AG20443 (cell line): Measurements from ENCODE around the gene LIPC.
A peak's percentile ranks its signal among the peaks of the same experiment; 100 is the strongest.
"Not testable (repeated sequence)": the region's sequence is repeated elsewhere in the genome, so short reads cannot be mapped to it uniquely, and the experiment has no call there.

Source experiments
- DNase-seq: peaks from one replicate; pipeline ENCODE4 v3.0.0; 2012; ENCODE audit warnings: low spot score, mixed read lengths

The LIPC gene

GRCh38 chr15:58585693-58586443 is 154.1 kb downstream of the LIPC start:
- no peak for DNase-seq

DNA sequence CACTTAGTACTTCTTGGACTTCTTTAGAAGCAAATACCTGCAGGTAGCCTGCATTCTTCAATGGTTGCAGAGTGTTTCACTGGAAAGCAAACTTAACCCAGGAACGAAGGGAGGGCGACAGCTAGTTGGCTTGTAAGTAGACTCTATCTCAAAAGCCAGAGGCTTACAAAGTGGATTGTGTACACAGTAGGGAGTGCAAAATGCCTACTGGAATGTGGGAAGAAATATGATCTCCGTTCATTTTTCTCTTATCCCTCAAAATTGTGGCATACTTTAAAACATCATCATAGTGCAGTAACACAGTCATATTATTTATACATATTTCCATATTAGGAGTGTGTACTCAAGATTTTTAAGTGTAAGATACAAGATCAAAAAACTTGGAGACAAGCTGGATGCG is 155.7 kb downstream of the LIPC start:
- no peak for DNase-seq

DNA sequence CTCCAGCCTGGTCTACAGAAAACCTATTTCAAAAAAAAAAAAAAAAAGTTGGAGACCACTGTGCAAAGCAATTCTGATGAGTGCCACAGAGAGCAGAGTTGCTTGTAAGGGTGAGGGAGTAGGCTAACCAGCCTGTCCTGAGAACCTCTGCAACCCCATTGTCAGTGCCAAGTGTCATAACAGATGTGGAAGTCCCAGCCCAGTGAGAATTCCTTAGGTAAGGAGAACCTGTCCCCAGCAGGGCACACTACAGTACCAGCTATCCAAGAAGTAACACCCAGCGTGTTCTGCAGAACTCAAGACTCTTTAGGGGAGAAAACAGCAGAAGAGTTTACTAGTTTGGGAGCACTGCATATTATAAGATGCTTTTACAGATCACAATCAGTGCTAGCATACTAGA is 156.3 kb downstream of the LIPC start:
- DNase-seq: no peak

- no peak for DNase-seq
Measured at GRCh38 chr15:58589047-58589446, 157.3 kb downstream of the LIPC start.

DNA sequence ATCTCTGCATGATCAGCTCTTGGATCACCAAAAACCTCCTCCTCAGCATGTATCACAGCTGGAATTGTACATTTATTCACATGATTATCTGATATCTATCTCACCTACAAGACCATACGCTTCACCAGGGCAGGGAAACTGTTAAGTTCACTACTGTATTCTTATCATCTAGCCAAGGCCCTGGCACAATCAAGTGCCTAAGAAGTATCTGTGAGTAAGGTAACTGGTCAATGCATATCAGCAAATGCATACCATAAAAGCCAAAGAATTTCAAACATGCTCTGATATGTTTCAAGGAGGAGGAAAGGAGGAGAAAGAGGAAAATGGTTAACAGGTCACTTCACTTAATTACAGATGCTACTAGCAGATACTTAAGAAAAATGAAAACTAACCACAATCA is 158.4 kb downstream of the LIPC start:
- no peak for DNase-seq

DNA sequence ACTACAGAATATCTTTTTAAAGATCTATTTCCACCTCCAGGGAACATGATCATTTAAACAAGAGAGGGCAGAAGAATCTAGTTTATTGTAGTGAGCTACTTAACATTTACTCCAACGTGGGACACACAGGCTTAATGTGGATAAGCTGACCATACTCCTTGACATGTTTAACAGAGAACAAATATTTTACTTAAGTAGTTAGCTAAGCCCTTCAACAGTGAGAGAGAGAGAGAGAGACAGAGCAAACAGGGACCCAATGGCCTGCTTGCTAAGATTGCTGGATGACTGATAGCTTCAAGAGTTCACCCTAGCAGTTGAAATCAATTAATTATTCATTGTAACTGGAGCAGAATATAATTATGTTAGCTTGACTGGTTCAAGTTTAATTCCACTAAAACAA is 159.1 kb downstream of the LIPC start:
- DNase-seq: no peak

DNA sequence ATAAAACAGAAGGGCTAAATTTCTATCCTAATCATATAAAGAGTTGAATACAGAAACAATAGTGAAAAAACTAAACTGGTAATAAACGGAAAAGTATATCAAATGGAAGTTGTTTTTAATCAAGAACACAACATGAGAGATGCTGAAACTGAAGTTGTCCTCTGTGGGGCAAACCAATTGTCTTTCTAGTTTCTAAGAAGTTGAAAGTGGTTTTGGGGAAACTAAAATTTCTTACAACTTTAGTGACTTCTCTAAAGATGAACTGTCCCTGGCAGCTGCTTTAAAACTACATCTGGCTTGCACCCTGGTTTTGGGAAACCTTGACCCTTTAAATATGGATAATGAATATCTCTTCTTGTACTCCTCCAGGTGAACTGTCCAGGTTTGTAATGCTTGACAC is 162.1 kb downstream of the LIPC start:
- no peak for DNase-seq

DNA sequence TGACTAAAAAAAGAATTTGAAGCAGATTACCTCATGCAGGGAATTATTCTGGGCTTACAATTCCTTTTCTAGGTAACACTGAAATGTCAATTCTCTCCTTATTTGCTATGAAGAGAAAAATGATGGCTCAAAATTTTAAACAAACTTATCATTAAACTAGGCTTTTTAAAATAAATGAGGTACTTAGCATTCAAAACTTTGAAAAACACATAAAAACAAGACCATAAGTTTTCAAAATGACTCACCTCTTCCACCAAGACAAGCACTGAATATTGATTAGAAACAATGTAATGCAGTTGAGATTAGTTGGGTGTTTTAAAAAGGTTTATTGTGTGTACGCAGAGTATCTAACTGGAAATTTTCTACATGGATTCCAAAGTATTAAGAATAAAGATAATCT is 163.1 kb downstream of the LIPC start:
- DNase-seq: no peak

DNA sequence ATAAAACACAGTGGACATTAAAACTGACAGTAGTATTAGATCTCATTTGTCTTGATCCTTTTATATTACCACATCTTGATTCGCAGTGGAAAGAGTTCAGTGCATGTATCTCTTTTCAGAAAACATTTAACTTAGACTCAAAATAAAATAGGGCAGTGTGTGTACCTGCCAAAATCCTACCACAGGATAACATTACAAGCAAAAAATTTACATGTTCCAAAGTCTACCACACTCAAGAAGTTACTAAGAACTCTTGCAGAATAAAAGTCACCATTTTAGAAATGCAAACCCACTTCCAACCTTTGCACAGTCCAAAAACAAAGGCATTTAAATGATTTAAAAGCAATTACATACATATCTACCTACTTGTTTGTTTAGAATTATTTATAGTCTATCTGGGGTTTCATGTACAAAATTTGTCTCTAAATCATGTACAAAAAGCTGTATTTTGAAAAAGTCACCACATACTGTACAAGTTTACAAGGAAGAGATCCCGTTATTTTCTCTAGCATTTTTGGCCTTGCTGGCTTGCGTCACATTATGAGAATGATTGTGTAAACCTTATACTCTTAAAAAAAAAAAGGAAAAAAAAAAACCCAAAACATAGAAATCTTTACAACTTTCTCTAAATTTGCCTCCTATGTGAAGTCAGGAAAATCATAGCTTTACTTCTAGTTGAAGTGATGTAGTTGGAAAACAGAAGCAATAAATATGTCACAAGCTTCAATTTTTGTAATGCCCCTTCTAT is 163.9 kb downstream of the LIPC start:
- no peak for DNase-seq

DNA sequence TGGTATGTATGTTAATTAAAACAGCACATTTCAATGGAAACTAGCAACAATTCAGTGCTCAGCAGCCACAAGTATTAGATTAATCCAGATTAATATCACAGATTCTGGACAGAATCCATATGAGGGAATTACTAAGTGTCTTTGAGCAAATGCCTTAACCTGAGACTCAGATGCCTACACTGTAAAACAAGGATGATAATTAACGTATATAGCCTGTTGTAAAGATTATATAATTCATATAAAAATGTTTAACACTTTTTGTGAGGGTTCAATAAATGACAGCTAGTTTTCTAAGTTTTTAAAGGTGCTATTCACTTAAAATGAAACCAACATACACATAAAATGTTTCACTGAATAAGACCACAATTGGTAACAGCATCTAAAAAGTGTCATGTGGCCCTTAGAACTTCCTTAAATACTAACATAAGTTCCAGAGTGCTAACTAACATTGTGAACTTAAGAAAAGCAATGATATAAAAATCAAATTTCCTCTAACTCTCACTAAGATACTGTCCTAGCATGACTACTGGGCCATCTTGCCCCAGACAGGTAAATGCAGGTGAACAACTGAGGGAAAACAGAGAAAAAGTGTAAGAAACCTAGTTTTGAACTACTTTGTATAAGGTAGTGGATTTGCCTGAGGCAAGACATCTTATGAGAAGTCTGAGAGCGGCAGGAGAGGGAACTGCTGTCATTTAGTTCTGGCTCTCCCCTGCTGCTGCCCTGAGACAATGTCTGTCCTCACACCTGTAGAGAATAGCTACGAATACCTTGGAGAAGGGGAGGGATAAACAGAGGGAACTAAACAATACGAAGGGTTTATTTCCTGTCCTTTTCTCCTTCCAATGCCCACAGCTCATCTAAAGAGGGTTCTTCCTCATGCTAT is 166.4 kb downstream of the LIPC start:
- no peak for DNase-seq

GRCh38 chr15:58598829-58599210 is 167.0 kb downstream of the LIPC start:
- no peak for DNase-seq

- DNase-seq: no peak
Measured at GRCh38 chr15:58602823-58603222, 171.0 kb downstream of the LIPC start.

DNA sequence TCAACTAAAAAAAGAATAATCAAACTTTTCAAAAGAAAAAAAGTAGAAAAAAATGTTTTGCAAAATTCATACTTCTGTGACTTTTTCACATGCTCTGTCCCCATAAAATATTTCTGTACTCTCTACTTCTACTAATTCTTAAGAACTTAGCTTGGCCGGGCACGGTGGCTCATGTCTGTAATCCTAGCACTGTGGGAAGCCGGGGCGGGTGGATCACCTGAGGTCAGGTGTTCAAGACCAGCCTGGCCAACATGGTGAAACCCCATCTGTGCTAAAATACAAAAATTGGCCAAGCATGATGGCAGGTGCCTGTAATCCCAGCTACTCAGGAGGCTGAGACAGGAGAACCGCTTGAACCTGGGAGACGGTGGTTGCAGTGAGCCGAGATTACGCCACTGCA is 172.1 kb downstream of the LIPC start:
- not testable (repeated sequence) for DNase-seq

DNA sequence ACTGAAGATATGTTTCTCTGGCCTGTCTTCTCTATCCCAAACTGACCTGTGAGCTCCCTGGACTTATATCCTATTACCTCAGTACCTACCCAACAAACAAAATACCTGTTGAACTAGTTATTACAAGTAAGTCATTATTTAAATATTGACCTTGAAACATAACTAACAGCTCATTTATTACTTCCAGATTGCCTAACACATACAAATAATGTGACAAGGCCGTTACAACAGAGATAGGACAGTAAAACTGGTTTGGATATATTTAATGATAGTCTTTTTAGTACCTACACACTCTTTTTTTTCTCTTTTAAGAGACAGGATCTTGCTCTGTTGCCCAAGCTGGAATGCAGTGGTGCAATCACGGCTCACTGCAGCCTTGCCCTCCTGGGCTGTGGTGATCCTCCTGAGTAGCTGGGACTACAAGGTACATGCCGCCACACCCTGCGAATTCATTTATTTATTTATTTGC is 172.7 kb downstream of the LIPC start:
- DNase-seq: no peak

- DNase-seq: no peak
Measured at GRCh38 chr15:58605931-58606530, 174.2 kb downstream of the LIPC start.

DNA sequence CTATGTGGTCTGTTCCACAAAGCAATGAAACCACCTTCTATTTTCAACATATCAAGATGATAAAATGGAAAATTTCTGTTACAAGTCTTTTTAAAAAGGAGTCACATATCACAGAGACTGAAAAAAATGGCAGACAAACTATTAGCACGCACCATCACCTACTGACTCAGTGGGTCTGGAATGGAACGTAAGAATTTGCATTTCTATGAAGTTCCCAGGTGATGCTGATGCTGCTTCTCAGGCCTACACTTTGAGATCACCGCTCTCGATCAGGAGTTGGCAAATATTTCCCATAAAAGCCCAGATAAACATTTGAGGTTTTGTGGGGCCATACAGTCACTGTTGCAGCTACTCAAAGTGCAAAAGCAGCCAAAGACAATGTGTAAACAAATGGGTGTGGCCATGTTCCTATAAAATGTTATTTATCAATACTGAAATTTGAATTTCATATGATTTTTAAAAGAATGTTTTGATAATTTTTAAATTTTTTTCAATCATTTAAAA is 174.8 kb downstream of the LIPC start:
- DNase-seq: no peak

GRCh38 chr15:58608129-58608590 is 176.4 kb downstream of the LIPC start:
- peak; percentile 34 for DNase-seq

DNA sequence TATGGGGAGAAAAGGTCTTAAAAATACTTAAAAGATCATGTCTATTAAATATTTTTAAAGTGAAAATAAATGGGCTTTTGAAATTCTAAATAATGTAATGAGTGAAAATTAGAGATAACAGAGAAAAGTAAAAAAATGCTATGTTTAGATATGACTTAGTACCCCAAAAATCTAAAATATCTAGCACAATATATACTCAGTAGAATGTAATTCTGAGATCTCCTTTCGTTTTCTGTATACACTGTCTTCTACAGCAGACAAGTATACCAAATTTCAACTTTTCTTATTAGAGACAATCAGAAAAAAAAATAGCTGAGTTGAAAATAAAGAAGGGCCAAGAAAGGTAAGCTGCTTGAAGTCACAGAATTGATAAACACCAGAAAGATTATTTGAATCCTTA is 176.9 kb downstream of the LIPC start:
- no peak for DNase-seq

GRCh38 chr15:58611731-58612676 is 180.2 kb downstream of the LIPC start:
- no peak for DNase-seq

GRCh38 chr15:58616171-58616570 is 184.4 kb downstream of the LIPC start:
- DNase-seq: no peak
